ENCODE data around the gene MMEL1. TPM values are rescaled to one million over a fixed set of nuclear protein-coding genes. Genes with fewer than 3 reads are reported as not detected.

The MMEL1 gene
- total and polyA plus RNA-seq, 2 donors (not counting 3 experiments of a cell fraction or from before 2014, with no cell fraction given), result 1.1 to 1.2 TPM

DNA sequence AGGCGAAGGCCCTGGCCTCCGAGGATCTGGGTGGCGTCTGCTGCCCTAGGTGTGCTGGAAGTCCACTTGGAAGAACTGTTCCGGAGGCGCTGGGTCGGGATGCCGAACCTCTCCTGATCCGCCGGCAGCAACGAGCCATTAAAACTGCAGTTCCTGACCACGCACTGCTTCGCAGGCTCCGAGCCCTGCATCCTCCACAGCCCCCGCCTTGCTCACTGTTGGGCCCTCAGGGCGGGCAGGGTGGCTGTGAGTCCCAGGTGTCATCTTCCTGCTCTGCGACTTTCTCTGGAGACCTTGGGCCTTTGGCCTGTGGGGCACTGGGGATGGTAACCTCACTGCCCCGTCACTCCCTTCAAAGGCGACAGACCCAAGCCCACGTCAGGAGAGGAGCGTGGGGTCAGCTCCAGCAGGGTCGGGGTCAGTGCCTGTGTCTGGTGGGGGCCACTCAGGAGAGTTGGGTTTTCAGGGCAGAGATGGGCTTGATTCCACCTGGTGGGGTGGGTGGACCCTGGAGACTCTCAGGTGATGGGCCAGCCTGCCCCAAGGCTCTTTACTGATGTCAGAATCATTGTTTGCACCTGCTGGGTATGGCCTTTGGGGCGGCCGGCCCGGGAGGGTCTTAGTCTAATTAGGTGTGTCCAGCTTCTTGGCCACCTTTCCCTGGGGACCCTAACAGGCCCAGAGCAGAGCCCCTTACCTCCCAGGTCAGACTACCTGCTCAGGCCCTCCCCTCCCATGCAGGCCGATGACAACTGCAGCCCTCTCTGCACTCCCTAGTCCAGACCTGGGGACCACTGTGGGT is 43.2 kb downstream of the MMEL1 start:
- peaks cover 3% of the 10 kb centered on the region in 2 experiments for H3K36me3 ChIP-seq (ENCODE audit: control insufficient read depth in 2 of 2, extremely low read depth in 1 of 2, insufficient read depth in 2 of 2, low read length in 2 of 2)
- no TSS peak for BruUV-seq (replicated peaks)
- no peak overlapping the region for H3K4me2 ChIP-seq (ENCODE audit: insufficient read depth, low read length)
- H3K9me1 ChIP-seq (replicated peaks; ENCODE audit: control insufficient read depth, extremely low read depth, insufficient read depth, low read length), result no peaks in the 10 kb centered on the region
- H3K9me3 ChIP-seq (replicated peaks; ENCODE audit: control insufficient read depth, insufficient read depth, low read length), result no peaks in the 10 kb centered on the region
- no peaks in the 10 kb centered on the region for H3K27me3 ChIP-seq (ENCODE audit: control insufficient read depth in 2 of 2, insufficient read depth in 2 of 2, low read length in 2 of 2)
- no peak overlapping the region for H3K4me3 ChIP-seq (replicated peaks in 1 of 3; ENCODE audit: insufficient read depth in 1 of 3, low read depth in 1 of 3, low read length in 3 of 3)
- H3K9ac ChIP-seq (replicated peaks; ENCODE audit: extremely low read depth, insufficient read depth, low read length), result no peak overlapping the region
- H4K20me1 ChIP-seq (replicated peaks; ENCODE audit: control insufficient read depth, extremely low read depth, insufficient read depth, low read length), result no peaks in the 10 kb centered on the region
- no peak overlapping the region for H3K27ac ChIP-seq (ENCODE audit: insufficient read depth, low read depth, low read length)
- no peak for FAIRE-seq
- H3K4me1 ChIP-seq (ENCODE audit: control insufficient read depth, extremely low read depth, insufficient read depth, low read length), result peaks cover 18% of the 10 kb centered on the region
- TF ChIP-seq JUN (IDR thresholded peaks at IDR 0.05; ENCODE audit: borderline replicate concordance, insufficient read depth, insufficient read length, low read depth) (no peak), POLR2AphosphoS5 (IDR thresholded peaks at IDR 0.05; ENCODE audit: insufficient read depth, low read depth, low read length) (no peak), FOS (IDR thresholded peaks at IDR 0.05; ENCODE audit: borderline replicate concordance, insufficient read depth, low read length) (no peak), POLR2A (IDR thresholded peaks at IDR 0.05; ENCODE audit: low read depth, low read length) (no peak), EZH2 (IDR thresholded peaks at IDR 0.05; ENCODE audit: borderline replicate concordance, low read depth, low read length, severe bottlenecking) (no peak), CTCF (IDR thresholded peaks at IDR 0.05; ENCODE audit: extremely low read depth in 1 of 2, insufficient read depth in 1 of 2, low read depth in 1 of 2, low read length in 2 of 2) (no peak), GATA2 (IDR thresholded peaks at IDR 0.05; ENCODE audit: insufficient read depth, insufficient read length, low read depth, low read length) (no peak), MYC (IDR thresholded peaks at IDR 0.05; ENCODE audit: low read depth, low read length) (no peak)
- TF ChIP-seq, protein P1, sequence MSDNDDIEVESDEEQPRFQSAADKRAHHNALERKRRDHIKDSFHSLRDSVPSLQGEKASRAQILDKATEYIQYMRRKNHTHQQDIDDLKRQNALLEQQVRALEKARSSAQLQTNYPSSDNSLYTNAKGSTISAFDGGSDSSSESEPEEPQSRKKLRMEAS (IDR thresholded peaks at IDR 0.05; ENCODE audit: insufficient read depth, insufficient read length), result no peak
- peaks cover 5% of the 10 kb centered on the region for H3K79me2 ChIP-seq (ENCODE audit: control insufficient read depth, insufficient read depth, low read length)
- no peak for DNase-seq (ENCODE audit: low read depth, low spot score)
- H2AFZ ChIP-seq (ENCODE audit: low read depth, low read length), result no peak overlapping the region
- dilution Hi-C loops (cut with MboI; ENCODE audit: extremely low pct_ligation_motif_present, low sequenced_read_pairs), result no loop called here
- intact Hi-C loops (cut with micrococcal nuclease), result loop anchor here (5.0 kb wide), 1 partner anchor 392 kb away; no protein-coding TSS in a partner anchor
- ChIA-PET POLR2A (no interaction called here), CTCF (no interaction called here)

Measured in endothelial cell of umbilical vein (primary cell).